GM12878 (cell line): Measurements from ENCODE around the gene PTMA. TPM values are rescaled to one million over a fixed set of nuclear protein-coding genes. Genes with fewer than 3 reads are reported as not detected.

Experiments used
- ASH2L ChIP-seq: fragments of 300-600, 200-600 bp; sonication (generic); IDR thresholded peaks from 2 replicates; pipeline ENCODE4 v1.6.1; 2017; ENCODE audit warnings: low read depth, mild to moderate bottlenecking, borderline replicate concordance
- BCLAF1 ChIP-seq: fragments of 450-650 bp; IDR thresholded peaks from 2 replicates; pipeline ENCODE4 v1.6.1; 2017; ENCODE audit warnings: antibody characterized with exemption, mild to moderate bottlenecking, moderate library complexity
- CBX3 ChIP-seq: fragments of 200-600 bp; sonication (generic); IDR thresholded peaks from 2 replicates; pipeline ENCODE4 v1.6.1; 2016; ENCODE audit warnings: low read depth, borderline replicate concordance
- ESRRA ChIP-seq: IDR thresholded peaks from 2 replicates; pipeline ENCODE4 v1.6.1; 2012; ENCODE audit warnings: mild to moderate bottlenecking, low read length, improper control_type of control experiment
- EZH2 ChIP-seq: IDR thresholded peaks from 2 replicates; pipeline ENCODE4 v1.6.1; 2012; ENCODE audit warnings: low read depth, mild to moderate bottlenecking, control low read depth, inconsistent platforms, low read length, borderline replicate concordance; ENCODE audit not compliant: control insufficient read depth
- HDGF ChIP-seq: fragments of 450-650 bp; IDR thresholded peaks from 2 replicates; pipeline ENCODE4 v1.6.1; 2016; ENCODE audit warnings: antibody characterized with exemption
- IRF4 ChIP-seq: IDR thresholded peaks from 2 replicates; pipeline ENCODE4 v1.6.1; 2011; ENCODE audit warnings: low read depth, low read length
- KLF5 ChIP-seq: fragments of 450-650 bp; IDR thresholded peaks from 2 replicates; pipeline ENCODE4 v1.6.1; 2014; ENCODE audit warnings: mild to moderate bottlenecking; ENCODE audit not compliant: partially characterized antibody
- MLLT1 ChIP-seq: fragments of 450-650 bp; IDR thresholded peaks from 2 replicates; pipeline ENCODE4 v1.6.1; 2016; ENCODE audit warnings: mild to moderate bottlenecking
- MXI1 ChIP-seq: fragments of 150-350 bp; IDR thresholded peaks from 2 replicates; pipeline ENCODE4 v1.6.1; 2011; ENCODE audit warnings: low read depth, mild to moderate bottlenecking, inconsistent platforms, low read length, improper control_type of control experiment
- NFIC ChIP-seq: IDR thresholded peaks from 2 replicates; pipeline ENCODE4 v1.6.1; 2012; ENCODE audit warnings: low read depth, mild to moderate bottlenecking, inconsistent platforms, low read length, moderate library complexity
- RB1 ChIP-seq: fragments of 450-650 bp; formaldehyde crosslinking; IDR thresholded peaks from 2 replicates; pipeline ENCODE4 v1.6.1; 2017; ENCODE audit warnings: mild to moderate bottlenecking, borderline replicate concordance
- RUNX3 ChIP-seq: IDR thresholded peaks from 2 replicates; pipeline ENCODE4 v1.6.1; 2012; ENCODE audit warnings: low read length, inconsistent platforms
- USF1 ChIP-seq: IDR thresholded peaks from 2 replicates; pipeline ENCODE4 v1.6.1; 2011; ENCODE audit warnings: borderline replicate concordance, low read depth, mild to moderate bottlenecking, moderate library complexity, mixed read lengths, low read length; ENCODE audit not compliant: insufficient read depth; ENCODE audit errors: extremely low read length
- YBX1 ChIP-seq: fragments of 450-650 bp; IDR thresholded peaks from 2 replicates; pipeline ENCODE4 v1.6.1; 2016; ENCODE audit warnings: antibody characterized with exemption
- ZSCAN29 ChIP-seq: fragments of 450-650 bp; IDR thresholded peaks from 2 replicates; pipeline ENCODE4 v1.6.1; 2017; ENCODE audit warnings: mild to moderate bottlenecking, moderate library complexity
- polyA plus RNA-seq, 11 experiments: library from polyadenylated mRNA; depleted of rRNA in 4 of 11; unstranded in 6 of 11; stranded (reverse) in 5 of 11; fragments of >200 nt; fragmentation: Nextera tagmentation in 4 of 11; fragmentation: Illumina TruSeq in 1 of 11; extraction: Ambion mirVana in 4 of 11; extraction: Trizol in 1 of 11; gene quantifications; 1 replicate in 1 of 11; 2 replicates in 10 of 11; pipeline versions ENCODE4 v1.2.1 to v1.2.3, GENCODE V29; 2011 to 2016; ENCODE audit warnings: inconsistent platforms in 2 of 11, missing spikeins in 2 of 11, low read depth in 1 of 11
- total RNA-seq, 4 experiments: library from RNA; depleted of rRNA in 3 of 4; stranded (reverse); fragments of >200 nt in 3 of 4; fragmentation: Illumina TruSeq in 1 of 4; extraction: Trizol in 1 of 4; gene quantifications; 2 replicates each; pipeline versions ENCODE4 v1.2.1 to v1.2.3, GENCODE V29; 2013 to 2021
- TF ChIP-seq, protein P1 (sequence below): fragments of 450-650 bp; IDR thresholded peaks from 2 replicates; pipeline ENCODE4 v1.6.1; 2017; ENCODE audit warnings: mild to moderate bottlenecking, moderate library complexity
- TF ChIP-seq, protein P2 (sequence below): fragments of 450-650 bp; IDR thresholded peaks from 2 replicates; pipeline ENCODE4 v1.6.1; 2017; ENCODE audit warnings: mild to moderate bottlenecking

Gene PTMA
- total and polyA plus RNA-seq, 10 of the 15 experiments (the other 5 are each of a cell fraction or from before 2014, with no cell fraction given), result 1,144 to 5,018 (median 3,464) TPM

- TF ChIP-seq MLLT1 (peak; percentile 85), MXI1 (peak; percentile 99), ZSCAN29 (peak; percentile 70; the same call in 1 of the 2 replicates), IRF4 (no peak), CBX3 (no peak), ESRRA (no peak), RUNX3 (no peak), KLF5 (peak; percentile 68), HDGF (0 out of 2 replicates have a peak, but pooled peaks have one; percentile 31), ASH2L (no peak), NFIC (no peak), RB1 (peak; percentile 86; the same call in 1 of the 2 replicates), USF1 (no peak), YBX1 (no peak), BCLAF1 (peak; percentile 63; the same call in 1 of the 2 replicates), EZH2 (no peak)
- TF ChIP-seq, protein P1, sequence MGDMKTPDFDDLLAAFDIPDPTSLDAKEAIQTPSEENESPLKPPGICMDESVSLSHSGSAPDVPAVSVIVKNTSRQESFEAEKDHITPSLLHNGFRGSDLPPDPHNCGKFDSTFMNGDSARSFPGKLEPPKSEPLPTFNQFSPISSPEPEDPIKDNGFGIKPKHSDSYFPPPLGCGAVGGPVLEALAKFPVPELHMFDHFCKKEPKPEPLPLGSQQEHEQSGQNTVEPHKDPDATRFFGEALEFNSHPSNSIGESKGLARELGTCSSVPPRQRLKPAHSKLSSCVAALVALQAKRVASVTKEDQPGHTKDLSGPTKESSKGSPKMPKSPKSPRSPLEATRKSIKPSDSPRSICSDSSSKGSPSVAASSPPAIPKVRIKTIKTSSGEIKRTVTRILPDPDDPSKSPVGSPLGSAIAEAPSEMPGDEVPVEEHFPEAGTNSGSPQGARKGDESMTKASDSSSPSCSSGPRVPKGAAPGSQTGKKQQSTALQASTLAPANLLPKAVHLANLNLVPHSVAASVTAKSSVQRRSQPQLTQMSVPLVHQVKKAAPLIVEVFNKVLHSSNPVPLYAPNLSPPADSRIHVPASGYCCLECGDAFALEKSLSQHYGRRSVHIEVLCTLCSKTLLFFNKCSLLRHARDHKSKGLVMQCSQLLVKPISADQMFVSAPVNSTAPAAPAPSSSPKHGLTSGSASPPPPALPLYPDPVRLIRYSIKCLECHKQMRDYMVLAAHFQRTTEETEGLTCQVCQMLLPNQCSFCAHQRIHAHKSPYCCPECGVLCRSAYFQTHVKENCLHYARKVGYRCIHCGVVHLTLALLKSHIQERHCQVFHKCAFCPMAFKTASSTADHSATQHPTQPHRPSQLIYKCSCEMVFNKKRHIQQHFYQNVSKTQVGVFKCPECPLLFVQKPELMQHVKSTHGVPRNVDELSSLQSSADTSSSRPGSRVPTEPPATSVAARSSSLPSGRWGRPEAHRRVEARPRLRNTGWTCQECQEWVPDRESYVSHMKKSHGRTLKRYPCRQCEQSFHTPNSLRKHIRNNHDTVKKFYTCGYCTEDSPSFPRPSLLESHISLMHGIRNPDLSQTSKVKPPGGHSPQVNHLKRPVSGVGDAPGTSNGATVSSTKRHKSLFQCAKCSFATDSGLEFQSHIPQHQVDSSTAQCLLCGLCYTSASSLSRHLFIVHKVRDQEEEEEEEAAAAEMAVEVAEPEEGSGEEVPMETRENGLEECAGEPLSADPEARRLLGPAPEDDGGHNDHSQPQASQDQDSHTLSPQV, result peak; percentile 91
- TF ChIP-seq, protein P2, sequence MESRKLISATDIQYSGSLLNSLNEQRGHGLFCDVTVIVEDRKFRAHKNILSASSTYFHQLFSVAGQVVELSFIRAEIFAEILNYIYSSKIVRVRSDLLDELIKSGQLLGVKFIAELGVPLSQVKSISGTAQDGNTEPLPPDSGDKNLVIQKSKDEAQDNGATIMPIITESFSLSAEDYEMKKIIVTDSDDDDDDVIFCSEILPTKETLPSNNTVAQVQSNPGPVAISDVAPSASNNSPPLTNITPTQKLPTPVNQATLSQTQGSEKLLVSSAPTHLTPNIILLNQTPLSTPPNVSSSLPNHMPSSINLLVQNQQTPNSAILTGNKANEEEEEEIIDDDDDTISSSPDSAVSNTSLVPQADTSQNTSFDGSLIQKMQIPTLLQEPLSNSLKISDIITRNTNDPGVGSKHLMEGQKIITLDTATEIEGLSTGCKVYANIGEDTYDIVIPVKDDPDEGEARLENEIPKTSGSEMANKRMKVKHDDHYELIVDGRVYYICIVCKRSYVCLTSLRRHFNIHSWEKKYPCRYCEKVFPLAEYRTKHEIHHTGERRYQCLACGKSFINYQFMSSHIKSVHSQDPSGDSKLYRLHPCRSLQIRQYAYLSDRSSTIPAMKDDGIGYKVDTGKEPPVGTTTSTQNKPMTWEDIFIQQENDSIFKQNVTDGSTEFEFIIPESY, result no peak
These were observed 1.9 kb downstream of the PTMA start (continued) for GRCh38 chr2:231709981-231710798.
